Skeletal muscle tissue (tissue), 4 donors: ENCODE measurements around the gene PRR20C. TPM values are rescaled to one million over a fixed set of nuclear protein-coding genes. Genes with fewer than 3 reads are reported as not detected.
"Not testable (repeated sequence)": the region's sequence is repeated elsewhere in the genome, so short reads cannot be mapped to it uniquely, and the experiment has no call there.

ENCODE experiments used
- H3K27ac ChIP-seq: one replicate; pipeline ENCODE4 v1.7.0; 2013; ENCODE audit warnings: mild to moderate bottlenecking, low read depth, low read length, inconsistent platforms
- H3K27me3 ChIP-seq, 3 donors: one replicate each; pipeline ENCODE4 v1.7.0; 2013; ENCODE audit warnings: low read length in 3 of 3; ENCODE audit not compliant: control insufficient read depth in 3 of 3, insufficient read depth in 3 of 3
- H3K36me3 ChIP-seq, 3 donors: one replicate each; pipeline ENCODE4 v1.7.0; 2013; ENCODE audit warnings: low read length in 3 of 3; ENCODE audit not compliant: control insufficient read depth in 3 of 3, insufficient read depth in 3 of 3
- H3K4me1 ChIP-seq, 3 donors: one replicate each; pipeline ENCODE4 v1.7.0; 2013; ENCODE audit warnings: low read length in 3 of 3, mild to moderate bottlenecking in 3 of 3; ENCODE audit not compliant: control insufficient read depth in 3 of 3, insufficient read depth in 3 of 3
- H3K4me3 ChIP-seq, 3 donors: one replicate each; pipeline ENCODE4 v1.7.0; 2013; ENCODE audit warnings: low read length in 3 of 3
- H3K9ac ChIP-seq, 3 donors: one replicate each; pipeline ENCODE4 v1.7.0; 2013; ENCODE audit warnings: low read length in 3 of 3, mild to moderate bottlenecking in 3 of 3, moderate library complexity in 2 of 3, low read depth in 1 of 3
- H3K9me3 ChIP-seq, 3 donors: one replicate each; pipeline ENCODE4 v1.7.0; 2013; ENCODE audit warnings: low read length in 3 of 3; ENCODE audit not compliant: control insufficient read depth in 3 of 3
- total RNA-seq: library from RNA; depleted of rRNA; stranded (reverse); fragments of >200 nt; gene quantifications from one replicate; pipeline ENCODE4 v1.2.3, GENCODE V29; 2014
- donor health status: Osteomylitis.

The PRR20C gene
- not detected for total RNA-seq

- not testable (repeated sequence) for H3K4me3 ChIP-seq, H3K9me3 ChIP-seq, H3K27me3 ChIP-seq, H3K27ac ChIP-seq, H3K4me1 ChIP-seq, H3K9ac ChIP-seq, H3K36me3 ChIP-seq
These were observed at the start of gene PRR20C for GRCh38 chr13:57153761-57154160. TSS of gene PRR20C (plus strand) at chr13:57154061. CDS start at chr13:57154448, 387 bp downstream.

- Histone ChIP-seq H3K27ac (no peak overlapping the region), H3K9ac (no peak overlapping the region), H3K9me3 (peaks cover 0 to 3% (median 0%) of the 10 kb centered on the region in 3 donors), H3K36me3 (no peaks in the 10 kb centered on the region), H3K4me3 (no peak overlapping the region), H3K4me1 (peaks cover 0 to 6% (median 0%) of the 10 kb centered on the region in 3 donors), H3K27me3 (no peaks in the 10 kb centered on the region)
These were observed 38.9 kb upstream of the PRR20C start for GRCh38 chr13:57114945-57115344.

GRCh38 chr13:57123681-57124080 lies 30.2 kb upstream of the PRR20C start:
- H3K4me1 ChIP-seq: peaks cover 0 to 6% (median 0%) of the 10 kb centered on the region in 3 donors
- H3K27ac ChIP-seq: peak overlapping the region; percentile 64
- no peak overlapping the region for H3K4me3 ChIP-seq
- no peaks in the 10 kb centered on the region for H3K9me3 ChIP-seq
- no peaks in the 10 kb centered on the region for H3K27me3 ChIP-seq
- H3K36me3 ChIP-seq: no peaks in the 10 kb centered on the region
- H3K9ac ChIP-seq: no peak overlapping the region

- no peaks in the 10 kb centered on the region for H3K4me1 ChIP-seq
- no peaks in the 10 kb centered on the region for H3K9me3 ChIP-seq
- no peak overlapping the region for H3K27ac ChIP-seq
- no peak overlapping the region for H3K4me3 ChIP-seq
- H3K36me3 ChIP-seq: no peaks in the 10 kb centered on the region
- H3K9ac ChIP-seq: no peak overlapping the region
- no peaks in the 10 kb centered on the region for H3K27me3 ChIP-seq
These were observed 25.0 kb upstream of the PRR20C start for GRCh38 chr13:57128909-57129308.

GRCh38 chr13:57136093-57136492 lies 17.8 kb upstream of the PRR20C start:
- no peak overlapping the region for H3K4me3 ChIP-seq
- no peaks in the 10 kb centered on the region for H3K36me3 ChIP-seq
- no peaks in the 10 kb centered on the region for H3K4me1 ChIP-seq
- H3K27me3 ChIP-seq: no peaks in the 10 kb centered on the region
- H3K27ac ChIP-seq: no peak overlapping the region
- H3K9me3 ChIP-seq: no peaks in the 10 kb centered on the region
- H3K9ac ChIP-seq: no peak overlapping the region

GRCh38 chr13:57137585-57137984 lies 16.3 kb upstream of the PRR20C start:
- Histone ChIP-seq H3K27me3 (no peaks in the 10 kb centered on the region), H3K9me3 (no peaks in the 10 kb centered on the region), H3K36me3 (no peaks in the 10 kb centered on the region), H3K4me1 (no peaks in the 10 kb centered on the region), H3K4me3 (no peak overlapping the region), H3K9ac (no peak overlapping the region), H3K27ac (no peak overlapping the region)

GRCh38 chr13:57138988-57139387 lies 14.9 kb upstream of the PRR20C start:
- Histone ChIP-seq H3K36me3 (no peaks in the 10 kb centered on the region), H3K27me3 (no peaks in the 10 kb centered on the region), H3K9ac (no peak overlapping the region), H3K27ac (no peak overlapping the region), H3K9me3 (no peaks in the 10 kb centered on the region), H3K4me1 (no peaks in the 10 kb centered on the region), H3K4me3 (no peak overlapping the region)

GRCh38 chr13:57139781-57140180 lies 14.1 kb upstream of the PRR20C start:
- not testable (repeated sequence) for H3K27ac ChIP-seq, H3K9ac ChIP-seq, H3K36me3 ChIP-seq, H3K9me3 ChIP-seq, H3K4me1 ChIP-seq, H3K4me3 ChIP-seq, H3K27me3 ChIP-seq

- H3K27ac ChIP-seq, H3K4me1 ChIP-seq, H3K36me3 ChIP-seq, H3K27me3 ChIP-seq, H3K4me3 ChIP-seq, H3K9ac ChIP-seq, H3K9me3 ChIP-seq: not testable (repeated sequence)
These were observed 13.5 kb upstream of the PRR20C start, which contains the start of gene PRR20A for GRCh38 chr13:57140235-57140968. TSS of gene PRR20A (plus strand) at chr13:57140918. CDS start at chr13:57141305, 387 bp downstream.

GRCh38 chr13:57147188-57147587 lies 6.7 kb upstream of the PRR20C start, which contains the start of gene PRR20B:
TSS of gene PRR20B (plus strand) at chr13:57147488. CDS start at chr13:57147875, 387 bp downstream.
- not testable (repeated sequence) for H3K4me3 ChIP-seq, H3K9ac ChIP-seq, H3K27ac ChIP-seq, H3K4me1 ChIP-seq, H3K9me3 ChIP-seq, H3K36me3 ChIP-seq, H3K27me3 ChIP-seq
